H1 (cell line): ENCODE data around the gene SDSL. TPM values are rescaled to one million over a fixed set of nuclear protein-coding genes. Genes with fewer than 3 reads are reported as not detected.
A peak's percentile ranks its signal among the peaks of the same experiment; 100 is the strongest.

ENCODE experiments used
- CTCF ChIA-PET: fragments of 300-600 bp; sonication (Branson Sonifier 250); formaldehyde crosslinking; loops from one replicate; lab custom pipeline; 2021; ENCODE audit not compliant: partially characterized antibody; lab: Charles Lee
- POLR2A ChIA-PET: fragments of 300-600 bp; sonication (Branson Sonifier 250); formaldehyde crosslinking; loops from one replicate; lab custom pipeline; 2021; ENCODE audit warnings: inconsistent platforms; ENCODE audit not compliant: partially characterized antibody; lab: Charles Lee
- DNase-seq, 2 experiments: peaks; one replicate each; pipeline versions ENCODE4 v3.0.0 to v3.0.0-alpha.2; 2010 to 2022; ENCODE audit warnings: low spot score in 2 of 2, low read depth in 1 of 2, mixed read lengths in 1 of 2
- FAIRE-seq: peaks from 2 replicates; lab custom pipeline; 2011; peaks lifted over from hg19 to GRCh38; lab: Jason Lieb, UNC
- H2AFZ ChIP-seq: 2 replicates; pipeline ENCODE4 v1.8.1; 2012; ENCODE audit warnings: low read length, inconsistent platforms
- H2AK5ac ChIP-seq: 2 replicates; pipeline ENCODE4 v1.6.1; 2013; ENCODE audit warnings: low read depth, low read length
- H2BK120ac ChIP-seq: replicated peaks from 2 replicates; pipeline ENCODE3; 2013; ENCODE audit warnings: low read depth, low read length, inconsistent platforms
- H2BK12ac ChIP-seq: 2 replicates; pipeline ENCODE4 v1.6.1; 2013; ENCODE audit warnings: low read depth, low read length
- H2BK15ac ChIP-seq: 2 replicates; pipeline ENCODE4 v1.6.1; 2013; ENCODE audit warnings: low read length
- H2BK20ac ChIP-seq: 2 replicates; pipeline ENCODE4 v1.6.1; 2013; ENCODE audit warnings: low read length
- H2BK5ac ChIP-seq: 2 replicates; pipeline ENCODE4 v1.6.1; 2013; ENCODE audit warnings: low read depth, low read length
- H3K14ac ChIP-seq: 2 replicates; pipeline ENCODE4 v1.6.1; 2013; ENCODE audit warnings: inconsistent platforms; ENCODE audit not compliant: insufficient read length
- H3K18ac ChIP-seq: 2 replicates; pipeline ENCODE4 v1.6.1; 2013; ENCODE audit warnings: low read length; ENCODE audit errors: extremely low read depth
- H3K23ac ChIP-seq: 2 replicates; pipeline ENCODE4 v1.6.1; 2013; ENCODE audit warnings: inconsistent platforms; ENCODE audit not compliant: insufficient read length
- H3K23me2 ChIP-seq: 2 replicates; pipeline ENCODE4 v1.6.1; 2013; ENCODE audit warnings: low read depth, low read length
- H3K27ac ChIP-seq: 2 replicates; pipeline ENCODE4 v1.6.1; 2011; ENCODE audit warnings: low read depth, low read length, inconsistent platforms
- H3K27me3 ChIP-seq, 4 experiments: replicated peaks in 1 of 4; 1 replicate in 1 of 4; 2 replicates in 3 of 4; pipeline versions ENCODE4 v1.6.1 to v1.8.1; 2011 to 2013; ENCODE audit warnings: low read length in 3 of 4, mild to moderate bottlenecking in 3 of 4, inconsistent platforms in 2 of 4, mixed read lengths in 2 of 4, moderate library complexity in 1 of 4; ENCODE audit not compliant: control insufficient read depth in 3 of 4, insufficient read depth in 3 of 4; ENCODE audit errors: extremely low read depth in 1 of 4
- H3K36me3 ChIP-seq, 4 experiments: 2 replicates each; pipeline versions ENCODE4 v1.6.1 to v1.8.1; 2011 to 2013; ENCODE audit warnings: mild to moderate bottlenecking in 4 of 4, low read length in 3 of 4, moderate library complexity in 2 of 4, control low read depth in 1 of 4, inconsistent platforms in 1 of 4; ENCODE audit not compliant: insufficient read depth in 4 of 4, control insufficient read depth in 2 of 4
- H3K4ac ChIP-seq: replicated peaks from 2 replicates; pipeline ENCODE3; 2013; ENCODE audit warnings: low read length, low read depth, mixed read lengths, inconsistent platforms; ENCODE audit not compliant: insufficient read length
- H3K4me1 ChIP-seq, 4 experiments: replicated peaks in 1 of 4; 1 replicate in 1 of 4; 2 replicates in 3 of 4; pipeline versions ENCODE4 v1.6.1 to v1.8.1; 2011 to 2013; ENCODE audit warnings: low read length in 3 of 4, inconsistent platforms in 2 of 4, mixed read lengths in 1 of 4; ENCODE audit not compliant: insufficient read depth in 4 of 4, control insufficient read depth in 3 of 4
- H3K4me2 ChIP-seq, 2 experiments: 2 replicates each; pipeline versions ENCODE4 v1.6.1 to v1.8.1; 2011 to 2013; ENCODE audit warnings: low read depth in 2 of 2, low read length in 2 of 2, control low read depth in 1 of 2, inconsistent platforms in 1 of 2, mild to moderate bottlenecking in 1 of 2; ENCODE audit not compliant: insufficient read depth in 1 of 2
- H3K4me3 ChIP-seq, 4 experiments: fragments of 200-600, 300-600 bp in 1 of 4; sonication (generic), shearing (Covaris generic), sonication (Bioruptor Twin) in 1 of 4; 2 replicates each; pipeline versions ENCODE4 v1.5.1 to v1.8.1; 2011 to 2016; ENCODE audit warnings: low read length in 4 of 4, low read depth in 3 of 4, control low read depth in 2 of 4, inconsistent platforms in 2 of 4, mild to moderate bottlenecking in 2 of 4, mixed read lengths in 1 of 4, moderate library complexity in 1 of 4; ENCODE audit not compliant: insufficient read depth in 2 of 4; ENCODE audit errors: extremely low read depth in 1 of 4
- H3K56ac ChIP-seq: replicated peaks from 2 replicates; pipeline ENCODE3; 2013; ENCODE audit warnings: low read depth, mild to moderate bottlenecking, mixed read lengths, low read length, inconsistent platforms; ENCODE audit not compliant: insufficient read length
- H3K79me1 ChIP-seq: 2 replicates; pipeline ENCODE4 v1.6.1; 2013; ENCODE audit warnings: low read depth, low read length, control low read depth
- H3K79me2 ChIP-seq, 2 experiments: 2 replicates each; pipeline versions ENCODE4 v1.6.1 to v1.8.1; 2012 to 2013; ENCODE audit warnings: low read length in 2 of 2, mild to moderate bottlenecking in 2 of 2, inconsistent platforms in 1 of 2; ENCODE audit not compliant: insufficient read depth in 2 of 2, control insufficient read depth in 1 of 2
- H3K9ac ChIP-seq, 4 experiments: replicated peaks in 1 of 4; 1 replicate in 1 of 4; 2 replicates in 3 of 4; pipeline versions ENCODE4 v1.6.1 to v1.8.1; 2011 to 2013; ENCODE audit warnings: low read depth in 3 of 4, low read length in 3 of 4, control low read depth in 2 of 4, mild to moderate bottlenecking in 2 of 4, moderate library complexity in 2 of 4, inconsistent platforms in 1 of 4; ENCODE audit errors: extremely low read depth in 1 of 4
- H3K9me3 ChIP-seq, 2 experiments: 2 replicates each; pipeline versions ENCODE4 v1.6.1 to v1.8.1; 2012 to 2013; ENCODE audit warnings: mild to moderate bottlenecking in 2 of 2, moderate library complexity in 2 of 2, control low read depth in 1 of 2, inconsistent platforms in 1 of 2, low read depth in 1 of 2, low read length in 1 of 2, mixed read lengths in 1 of 2; ENCODE audit not compliant: insufficient read depth in 2 of 2
- H4K20me1 ChIP-seq, 2 experiments: replicated peaks in 1 of 2; 2 replicates each; pipeline versions ENCODE3 to v1.8.1; 2011 to 2013; ENCODE audit warnings: inconsistent platforms in 2 of 2, low read length in 2 of 2, mild to moderate bottlenecking in 1 of 2; ENCODE audit not compliant: insufficient read depth in 2 of 2, control insufficient read depth in 1 of 2
- H4K5ac ChIP-seq: 2 replicates; pipeline ENCODE4 v1.6.1; 2013; ENCODE audit warnings: low read length, low read depth, mixed read lengths, inconsistent platforms; ENCODE audit not compliant: insufficient read length
- H4K8ac ChIP-seq: 2 replicates; pipeline ENCODE4 v1.8.0; 2013; ENCODE audit warnings: mild to moderate bottlenecking, moderate library complexity, low read length, inconsistent platforms; ENCODE audit not compliant: insufficient read depth; ENCODE audit errors: extremely low read depth
- H4K91ac ChIP-seq: replicated peaks from 2 replicates; pipeline ENCODE3; 2013; ENCODE audit warnings: low read length, mixed read lengths, inconsistent platforms; ENCODE audit not compliant: insufficient read length
- CBX8 ChIP-seq: fragments of 300-800, 300-1000 bp; sonication (generic); IDR thresholded peaks from 2 replicates; pipeline ENCODE4 v1.7.1; 2016; ENCODE audit warnings: low read depth, low read length, borderline replicate concordance
- RNF2 ChIP-seq: fragments of 200-900, 300-1000 bp; sonication (generic); IDR thresholded peaks from 2 replicates; pipeline ENCODE4 v1.7.1; 2016; ENCODE audit warnings: borderline replicate concordance, low read depth, mild to moderate bottlenecking, antibody characterized with exemption, low read length; ENCODE audit not compliant: poor library complexity, severe bottlenecking; ENCODE audit errors: missing control alignments
- SIX5 ChIP-seq: IDR thresholded peaks from 2 replicates; pipeline ENCODE4 v1.6.1; 2011; ENCODE audit warnings: mild to moderate bottlenecking, low read depth, low read length
- WGBS, 2 experiments: shearing (Covaris generic) in 1 of 2; methylation state at CpG; one replicate each; pipeline versions ENCODE4 v1.1.6 to v1.1.7; 2013 to 2015; ENCODE audit warnings: low lambda C conversion rate in 2 of 2, mixed read lengths in 2 of 2, inconsistent platforms in 1 of 2, low coverage in 1 of 2, missing lambda C conversion rate in 1 of 2; ENCODE audit not compliant: insufficient replicate concordance in 2 of 2, insufficient coverage in 1 of 2, insufficient read length in 1 of 2; ENCODE audit errors: extremely low coverage in 1 of 2, missing lambda C conversion rate in 1 of 2; 5-methylcytosine and 5-hydroxymethylcytosine counted together
- polyA plus RNA-seq, 7 experiments: library from polyadenylated mRNA; depleted of rRNA in 3 of 7; stranded (reverse) in 5 of 7; unstranded in 2 of 7; fragments of >200 nt in 5 of 7; fragments of 200-250 nt in 2 of 7; gene quantifications; 1 replicate in 5 of 7; 2 replicates in 1 of 7; 4 replicates in 1 of 7; pipeline versions ENCODE4 v1.2.1 to v1.2.3, GENCODE V29; 2011 to 2013; ENCODE audit warnings: missing spikeins in 2 of 7, mixed read lengths in 2 of 7
- total RNA-seq: library from RNA; stranded (reverse); fragmentation: NEBNext Ultra II Directional; extraction: Animal tissue kit (Norgen Biotek cat#: 25700); gene quantifications from 2 replicates; pipeline ENCODE4 v1.2.1, GENCODE V29; 2021
- TF ChIP-seq, protein P1 (sequence below): IDR thresholded peaks from 2 replicates; pipeline ENCODE4 v1.6.1; 2012; ENCODE audit warnings: inconsistent platforms

The SDSL gene
- total and polyA plus RNA-seq, 2 of the 8 experiments (the other 6 are each of a cell fraction or from before 2014, with no cell fraction given), result 0.69 to 1.3 TPM

DNA sequence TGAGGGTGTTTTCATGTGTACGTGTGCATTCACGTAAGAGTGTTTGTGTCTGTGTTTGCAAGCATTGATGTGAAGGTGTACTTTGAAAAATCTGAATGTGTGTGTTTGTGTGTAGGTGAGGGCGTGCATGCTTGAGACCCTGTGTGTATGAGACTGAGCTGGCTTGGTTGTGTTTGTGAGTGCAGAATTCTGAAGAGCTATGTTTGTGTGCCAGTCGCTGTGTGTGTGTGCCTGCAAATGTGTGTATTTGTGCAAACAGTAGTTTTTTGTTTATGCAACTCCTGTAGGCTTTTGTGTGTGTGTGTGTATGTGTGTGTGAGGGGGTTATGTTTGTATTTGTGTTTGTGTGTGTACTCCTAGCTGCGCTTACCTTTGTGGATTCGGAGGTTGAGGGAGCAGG, 51.2 kb downstream of the SDSL start:
- Histone ChIP-seq H3K79me1 (no peaks in the 10 kb centered on the region; the same call in 1 of the 2 replicates), H3K18ac (no peak overlapping the region; the same call in 1 of the 2 replicates), H3K4ac (peak overlapping the region; percentile 12), H3K23me2 (peaks cover 23% of the 10 kb centered on the region; the same call in 1 of the 2 replicates), H3K36me3 (peaks cover 0 to 40% (median 0%) of the 10 kb centered on the region in 4 experiments; a peak in 2 of 8 replicates), H2BK20ac (no peak overlapping the region), H3K9me3 (no peaks in the 10 kb centered on the region), H2AFZ (no peak overlapping the region), H4K20me1 (peaks cover 28 to 36% of the 10 kb centered on the region in 2 experiments), H3K4me2 (peak overlapping the region; percentile 93 to 98), H3K4me1 (peaks cover 0 to 71% (median 42%) of the 10 kb centered on the region in 4 experiments; a peak in 6 of 7 replicates), H3K27me3 (peaks cover 83 to 97% (median 96%) of the 10 kb centered on the region in 4 experiments), H3K56ac (no peak overlapping the region), H2AK5ac (peak overlapping the region; percentile 30; the same call in 1 of the 2 replicates), H3K79me2 (peaks cover 0 to 6% of the 10 kb centered on the region in 2 experiments; a peak in 2 of 4 replicates), H4K91ac (no peak overlapping the region), H2BK120ac (peak overlapping the region; percentile 16), H4K5ac (no peak overlapping the region), H2BK5ac (no peak overlapping the region), H3K9ac (peak overlapping the region in 2 of 4 experiments; percentile 58 to 64; a peak in 3 of 7 replicates), H2BK12ac (peak overlapping the region; percentile 45; the same call in 1 of the 2 replicates), H4K8ac (no peak overlapping the region), H2BK15ac (peak overlapping the region; percentile 24), H3K27ac (no peak overlapping the region), H3K14ac (no peak overlapping the region), H3K4me3 (peak overlapping the region; percentile 35 to 66 (median 60); a peak in 6 of 8 replicates), H3K23ac (no peak overlapping the region)
- TF ChIP-seq SIX5 (no peak), CBX8 (peak; percentile 95; the same call in 1 of the 2 replicates), RNF2 (peak; percentile 64)
- TF ChIP-seq, protein P1, sequence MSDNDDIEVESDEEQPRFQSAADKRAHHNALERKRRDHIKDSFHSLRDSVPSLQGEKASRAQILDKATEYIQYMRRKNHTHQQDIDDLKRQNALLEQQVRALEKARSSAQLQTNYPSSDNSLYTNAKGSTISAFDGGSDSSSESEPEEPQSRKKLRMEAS, result no peak
- no peak for FAIRE-seq
- CTCF ChIA-PET, result interaction anchor here (1.0 to 9.0 kb wide), 10 partner anchors 8 to 393 kb away, joined by 3 to 79 read pairs (median 3); no protein-coding TSS in a partner anchor
- WGBS, 2 experiments, result 19% methylated on average over 6 of the region's 6 CpGs; no CpG with 5 or more reads in 1 of the 2 experiments
- POLR2A ChIA-PET, result interaction anchor here (0.5 to 1.3 kb wide), 2 partner anchors 9 to 249 kb away, joined by 3 to 4 read pairs; no protein-coding TSS in a partner anchor
- no peak for DNase-seq
